Measurements from ENCODE around the gene SNX8.

Gene SNX8

DNA sequence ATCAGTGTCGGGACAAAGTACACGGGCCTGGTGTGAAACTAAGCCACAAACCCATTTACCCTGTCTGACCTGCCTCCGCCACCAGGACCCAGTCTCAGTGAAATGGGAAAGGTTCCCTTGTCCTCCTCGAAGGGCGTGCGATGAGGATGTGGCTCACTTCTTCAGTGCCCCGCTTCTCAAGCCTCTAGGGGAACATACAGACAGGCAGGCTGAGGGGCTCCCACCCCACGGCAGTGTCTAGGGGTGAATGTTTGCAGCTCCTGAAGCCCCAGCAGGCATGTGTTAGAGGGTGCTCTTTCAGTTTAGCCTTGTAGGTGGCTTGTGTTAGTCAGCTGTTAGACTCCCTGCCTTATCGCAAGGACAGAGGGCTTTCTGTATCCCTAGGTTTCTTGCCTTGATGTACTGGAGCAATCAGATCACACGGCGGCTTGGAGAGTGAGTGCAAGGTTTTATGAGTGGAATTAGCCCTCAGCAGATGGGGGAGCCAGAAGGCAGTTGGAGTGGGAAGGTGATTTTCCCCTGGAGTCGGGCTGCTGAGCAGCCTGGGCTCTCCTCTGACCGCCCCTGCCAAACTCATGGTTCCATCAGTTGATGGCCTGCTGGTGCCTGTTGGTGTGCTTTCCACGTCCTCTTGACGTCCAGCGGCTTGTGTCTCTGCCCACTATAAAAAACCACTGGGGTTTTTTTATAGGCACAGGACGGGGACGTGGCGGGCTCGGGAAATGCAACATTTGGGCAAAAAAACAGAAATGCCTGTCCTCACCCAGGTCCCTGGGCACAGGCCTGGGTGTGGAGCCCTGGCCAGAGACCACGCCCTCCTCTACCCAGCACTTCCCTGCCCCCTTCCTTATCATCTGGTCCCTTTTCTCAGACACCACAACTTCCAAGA, 71.5 kb downstream of the SNX8 start:
- DNase-seq = no peak

GRCh38 chr7:2241580-2242540, 72.4 kb downstream of the SNX8 start, which contains the start of the genes MRM2 and NUDT1:
Gene MRM2 (minus strand): TSS chr7:2242205. CDS start chr7:2242169, 36 bp downstream.
Gene NUDT1 (plus strand): TSS chr7:2242226. CDS start chr7:2244575, 2,349 bp downstream.
- peak; percentile 57 for DNase-seq

DNA sequence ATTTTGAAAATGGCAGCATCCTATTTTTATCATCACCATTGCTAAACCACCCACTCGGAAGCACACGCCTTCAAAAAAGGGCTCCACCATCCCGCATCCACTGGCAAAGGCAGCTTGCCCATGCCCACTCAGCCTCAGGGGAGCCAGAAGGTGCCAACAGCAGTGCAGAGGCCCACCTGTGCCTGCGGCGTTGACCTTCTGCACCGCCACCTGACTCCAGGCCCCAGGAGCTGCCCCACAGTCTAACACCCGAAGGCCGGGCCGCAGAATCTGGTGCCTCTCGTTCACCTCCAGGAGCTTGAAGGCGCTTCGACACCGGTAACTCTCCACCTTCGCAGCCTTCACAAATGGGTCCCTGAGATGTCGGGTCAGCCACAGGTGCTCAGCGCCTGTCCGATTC, 75.0 kb downstream of the SNX8 start:
- DNase-seq = no peak

DNA sequence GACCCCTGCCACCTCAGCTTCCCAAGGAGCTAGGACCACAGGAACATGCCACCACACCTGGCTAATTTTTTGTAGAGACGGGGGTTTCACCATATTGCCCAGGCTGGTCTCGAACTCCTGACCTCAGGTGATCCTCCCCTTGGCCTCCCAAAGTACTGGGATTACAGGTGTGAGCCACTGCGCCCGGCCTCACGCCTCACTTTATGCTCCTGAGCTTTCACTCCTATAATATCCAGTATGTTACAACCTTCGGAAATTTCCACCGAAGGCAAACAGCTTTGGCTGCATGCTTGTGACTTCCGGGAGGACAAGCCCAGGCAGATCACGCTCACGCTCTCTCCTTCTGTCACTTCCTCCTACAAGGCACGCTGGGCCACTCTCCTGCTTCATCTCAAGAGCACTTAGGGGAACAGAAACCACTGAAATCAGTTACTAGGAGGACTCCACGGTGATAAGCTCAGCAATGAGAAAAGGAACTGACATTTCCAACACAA, 77.1 kb downstream of the SNX8 start:
- DNase-seq = peak; percentile 93

GRCh38 chr7:2233926-2234325, 80.3 kb downstream of the SNX8 start:
- DNase-seq = no peak

- DNase-seq = peak; percentile 87
Observed at GRCh38 chr7:2232766-2233520, 81.3 kb downstream of the SNX8 start, which contains the start of gene MAD1L1. Gene MAD1L1 (minus strand): TSS chr7:2232945. CDS start chr7:2230133, 2,812 bp downstream.

DNA sequence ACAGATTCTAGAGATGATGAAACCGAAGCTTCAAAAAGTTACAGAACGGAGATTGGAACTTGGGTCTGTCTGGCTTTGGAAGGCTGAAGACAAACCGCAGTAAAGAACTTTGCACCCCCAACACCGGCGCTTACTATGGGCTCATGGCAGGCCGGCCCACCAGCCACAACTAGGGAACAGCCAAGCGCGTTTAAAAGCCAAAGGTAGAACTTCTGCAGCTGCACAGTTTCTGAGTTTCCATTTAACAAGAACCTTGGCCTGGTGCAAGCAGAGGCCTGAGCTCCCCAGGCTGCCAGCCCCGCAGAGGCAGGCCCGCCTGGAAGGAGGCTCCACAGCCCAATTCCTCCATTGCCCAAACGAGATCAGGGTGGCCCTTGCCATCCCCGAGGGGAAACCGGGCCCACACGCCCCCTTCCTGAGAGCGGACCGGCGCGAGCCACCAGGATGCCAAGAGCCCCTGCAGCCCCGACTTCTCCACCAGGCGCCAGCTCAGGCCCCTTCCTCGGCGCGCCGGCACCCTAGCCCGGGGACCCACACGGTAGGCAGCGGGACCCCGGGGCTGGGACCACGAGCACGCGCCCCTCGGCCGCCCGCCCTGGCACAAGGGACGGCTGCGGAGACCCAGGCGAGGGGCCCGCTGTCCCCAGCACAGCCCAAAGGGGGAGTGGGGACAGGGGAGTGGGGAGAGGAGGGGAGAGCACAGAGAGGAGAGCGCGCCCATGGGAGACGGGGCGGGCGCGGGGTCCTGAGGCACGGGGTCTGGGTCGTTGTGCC, 82.1 kb downstream of the SNX8 start:
- DNase-seq = no peak

DNA sequence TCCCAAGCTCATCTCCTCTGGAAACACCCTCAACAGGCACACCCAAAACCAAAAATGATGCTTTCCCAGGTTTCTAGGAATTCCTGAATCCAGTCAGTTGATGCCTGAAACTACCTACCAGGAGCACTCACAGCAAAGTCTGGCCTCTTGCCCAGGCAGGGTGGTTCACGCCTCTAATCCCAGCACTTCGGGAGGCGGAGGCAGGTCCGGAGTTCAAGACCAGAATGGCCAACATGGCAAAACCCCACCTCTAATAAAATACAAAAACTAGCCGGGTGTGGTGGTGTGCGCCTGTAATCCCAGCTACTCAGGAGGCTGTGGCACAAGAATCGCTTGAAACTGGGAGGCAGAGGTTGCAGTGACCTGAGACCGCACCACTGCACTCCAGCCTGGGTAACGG, 83.4 kb downstream of the SNX8 start:
- no peak for DNase-seq

GRCh38 chr7:2230226-2230625, 84.0 kb downstream of the SNX8 start:
- DNase-seq = no peak

DNA sequence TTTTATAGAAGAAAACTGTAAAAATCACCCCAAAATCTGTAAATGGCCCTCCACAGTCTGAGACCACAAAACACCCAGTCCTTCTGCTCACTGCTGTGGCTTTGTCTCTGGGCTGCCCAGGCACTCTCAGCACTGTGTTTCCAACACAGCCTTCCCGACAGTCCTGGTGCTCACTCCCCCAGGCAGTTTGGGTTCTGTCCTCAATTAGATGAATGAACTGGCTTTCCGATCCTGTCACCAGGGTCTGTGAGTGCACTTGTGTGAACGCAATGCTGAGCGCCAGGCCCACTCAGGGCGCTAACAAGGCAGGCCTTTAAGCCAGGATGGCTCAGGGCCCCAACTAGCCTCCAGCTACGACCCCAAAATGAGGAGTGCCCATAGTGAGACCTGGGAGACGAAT, 84.8 kb downstream of the SNX8 start:
- DNase-seq = no peak

- no peak for DNase-seq
Observed at GRCh38 chr7:2228921-2229320, 85.3 kb downstream of the SNX8 start.

DNA sequence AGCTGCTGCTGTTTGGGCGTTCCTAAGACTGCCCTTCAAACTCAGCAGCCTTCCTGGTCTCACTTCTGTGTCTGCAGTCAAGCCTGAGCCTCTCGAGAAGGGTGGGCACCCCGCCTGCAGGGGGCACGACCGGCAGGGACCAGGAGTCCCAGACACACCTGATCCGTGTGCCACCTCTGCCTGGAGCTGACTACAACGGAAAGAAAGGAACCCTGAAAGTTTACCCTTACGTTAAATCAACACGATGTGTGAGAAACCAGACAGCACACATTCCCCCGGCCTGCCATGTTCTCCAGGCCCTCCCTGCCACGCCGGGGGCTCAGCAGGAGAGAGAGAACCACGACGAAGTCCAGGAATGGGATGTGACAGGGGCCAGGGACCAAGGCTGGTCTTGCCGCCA, 86.5 kb downstream of the SNX8 start:
- no peak for DNase-seq

DNA sequence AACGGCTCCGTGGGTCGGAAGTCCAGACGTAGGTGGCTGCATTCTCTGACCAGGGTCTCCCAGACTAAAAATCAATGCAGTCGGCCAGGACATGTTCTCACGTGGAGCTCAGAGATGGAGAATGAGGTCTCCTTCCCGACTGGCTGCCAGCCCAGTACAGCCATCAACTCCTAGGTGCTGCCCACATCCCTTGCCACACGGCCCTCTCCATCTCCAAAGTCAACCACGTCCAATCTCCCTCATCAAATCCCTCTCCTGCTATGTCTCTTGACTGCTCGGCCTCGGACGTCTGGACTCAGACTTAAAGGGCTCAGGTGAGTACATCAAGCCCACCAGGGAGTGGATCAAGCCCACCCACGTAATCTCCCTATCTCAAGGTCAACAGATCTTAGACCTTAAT, 88.4 kb downstream of the SNX8 start:
- no peak for DNase-seq

GRCh38 chr7:2225336-2225735, 88.9 kb downstream of the SNX8 start:
- no peak for DNase-seq

DNA sequence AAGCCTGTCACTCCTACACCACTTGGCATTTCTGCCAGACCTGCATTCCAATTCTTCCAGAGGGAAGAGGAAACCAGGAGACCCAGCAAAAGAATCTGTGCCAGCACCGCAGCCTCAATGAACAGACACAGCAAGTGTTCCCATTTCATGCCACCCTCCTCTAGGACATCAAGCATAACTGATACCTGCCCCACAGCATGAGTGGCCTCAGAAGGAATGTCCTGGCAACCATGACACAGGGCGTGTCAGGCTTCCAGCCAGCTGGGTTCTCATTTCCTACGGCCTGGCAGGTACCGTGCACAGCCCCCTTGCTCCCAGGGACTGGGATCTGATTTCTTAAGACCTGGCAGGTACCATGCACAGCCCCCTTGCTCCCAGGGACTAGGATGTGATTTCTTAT, 89.3 kb downstream of the SNX8 start:
- no peak for DNase-seq

GRCh38 chr7:2224491-2224928, 89.7 kb downstream of the SNX8 start:
- no peak for DNase-seq

GRCh38 chr7:2223321-2223720, 90.9 kb downstream of the SNX8 start:
- DNase-seq = no peak

DNA sequence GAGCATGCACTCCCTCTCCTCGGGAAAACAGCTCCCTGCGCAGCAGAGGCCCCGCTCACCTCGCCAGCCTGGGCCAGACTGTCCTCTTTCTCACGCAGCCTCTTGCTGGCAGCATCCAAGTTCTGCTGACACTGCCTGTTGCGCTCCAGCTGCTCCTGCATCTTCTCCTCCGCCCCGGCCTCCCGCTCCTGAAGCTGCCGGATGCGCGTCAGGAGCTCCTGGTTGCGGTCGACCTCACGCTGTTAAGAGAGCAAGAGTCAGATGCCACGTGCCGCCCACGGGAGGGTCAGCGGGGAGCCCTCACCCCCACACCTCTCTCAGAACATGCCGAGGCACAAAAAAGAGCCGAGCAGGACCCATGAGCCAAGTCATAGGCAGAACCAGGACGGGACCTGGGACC, 91.7 kb downstream of the SNX8 start:
- no peak for DNase-seq

- no peak for DNase-seq
Observed at GRCh38 chr7:2220954-2221353, 93.3 kb downstream of the SNX8 start.

DNA sequence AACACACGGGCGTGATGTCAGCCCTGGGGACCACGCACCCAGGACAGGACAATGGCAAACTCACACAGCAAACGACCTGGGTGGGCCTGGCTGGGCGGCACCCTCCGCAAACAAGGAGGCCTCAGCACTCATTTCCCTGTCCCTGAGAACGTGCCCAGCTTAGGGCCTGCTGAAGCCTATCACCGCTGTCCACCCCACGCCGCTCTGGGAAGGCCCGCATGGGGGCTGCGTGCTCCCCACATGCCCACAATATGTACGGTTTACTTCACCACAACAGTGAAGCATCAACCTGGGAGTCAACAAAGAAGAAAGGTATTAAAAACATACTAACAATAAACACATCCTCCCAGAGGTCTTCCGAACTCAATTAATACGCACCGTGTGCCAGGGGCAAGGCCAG, 93.7 kb downstream of the SNX8 start:
- DNase-seq = no peak

GRCh38 chr7:2220030-2220429, 94.2 kb downstream of the SNX8 start:
- DNase-seq = no peak

DNA sequence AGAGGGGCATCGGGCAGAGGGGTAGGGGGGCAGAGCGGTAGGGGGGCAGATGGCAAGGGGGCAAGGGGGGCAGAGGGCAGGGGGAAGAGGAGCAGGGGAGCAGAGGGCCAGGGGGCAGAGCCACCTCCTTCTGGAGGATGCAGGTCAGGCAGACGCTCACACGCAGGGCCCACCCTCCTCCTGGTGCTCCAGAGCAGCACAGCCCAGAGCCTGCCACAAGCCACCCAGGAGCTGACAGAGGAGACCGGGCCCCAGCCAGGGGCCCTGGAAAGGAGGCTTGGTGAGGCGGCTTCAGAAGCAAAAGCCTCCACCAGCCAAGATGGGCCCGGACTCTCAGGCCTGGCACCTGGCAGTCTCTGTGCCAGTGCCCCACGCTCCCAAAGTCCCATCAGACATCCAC, 94.6 kb downstream of the SNX8 start:
- DNase-seq = no peak

Data from DMS153 (cell line).